22Rv1 (cell line): ENCODE measurements around the gene KLRF1.

Experiments
- H3K27ac ChIP-seq: fragments of 450-650 bp; 2 replicates; pipeline ENCODE4 v1.5.1; 2017
- ZFX ChIP-seq: fragments of 450-650 bp; IDR thresholded peaks from 2 replicates; pipeline ENCODE4 v1.6.1; 2017; ENCODE audit warnings: antibody characterized with exemption, borderline replicate concordance
- TF ChIP-seq, protein P1 (sequence below): fragments of 450-650 bp; IDR thresholded peaks from 2 replicates; pipeline ENCODE4 v1.5.1; 2017; ENCODE audit warnings: mild to moderate bottlenecking

The KLRF1 gene

DNA sequence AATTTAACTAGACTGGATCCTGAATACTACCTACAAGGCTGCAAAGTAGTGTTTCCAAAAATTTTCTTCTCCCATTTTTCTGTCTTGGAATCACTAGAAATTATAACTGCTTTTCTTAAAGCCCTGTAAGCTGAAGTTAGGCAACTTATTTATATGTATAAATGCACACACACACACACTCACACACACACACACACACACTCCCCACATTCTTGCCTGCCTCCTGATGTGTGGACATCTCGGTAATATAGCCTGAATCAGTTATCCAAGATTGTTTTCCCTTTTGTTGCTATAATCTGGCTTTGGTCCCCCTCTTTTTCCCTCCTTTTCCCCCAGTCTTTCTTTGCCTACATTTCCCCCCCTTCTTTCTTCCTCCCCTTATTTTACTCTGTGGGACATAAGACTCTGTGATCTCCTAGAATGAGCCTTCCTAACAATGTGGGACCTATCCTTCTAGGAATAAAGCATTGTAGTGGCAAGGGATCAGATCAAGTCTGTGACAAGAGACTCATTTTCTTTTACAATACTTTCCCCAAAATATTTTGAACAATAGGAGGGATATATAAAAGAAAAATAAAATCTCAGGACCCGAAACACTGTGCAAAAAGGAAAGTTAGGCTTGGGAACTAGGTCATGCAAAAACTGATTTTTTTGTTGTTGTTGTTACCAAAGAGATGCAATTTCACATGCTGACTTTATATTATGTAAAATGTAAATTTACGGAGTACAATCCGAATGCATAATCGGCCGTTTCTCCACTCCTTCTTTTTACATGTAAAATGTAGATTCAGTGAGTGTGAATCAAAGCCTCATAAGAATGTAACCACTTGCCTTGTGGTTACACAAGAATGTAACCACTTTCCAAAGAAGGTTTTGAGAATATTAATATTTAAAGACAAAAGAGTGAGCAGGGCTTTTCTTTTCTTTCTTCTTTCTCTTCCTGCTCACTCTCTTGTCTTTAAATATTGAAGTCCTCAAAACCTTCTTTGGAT, 40.3 kb upstream of the KLRF1 start:
- H3K27ac ChIP-seq, result no peak overlapping the region
- TF ChIP-seq ZFX, result no peak
- TF ChIP-seq, protein P1, sequence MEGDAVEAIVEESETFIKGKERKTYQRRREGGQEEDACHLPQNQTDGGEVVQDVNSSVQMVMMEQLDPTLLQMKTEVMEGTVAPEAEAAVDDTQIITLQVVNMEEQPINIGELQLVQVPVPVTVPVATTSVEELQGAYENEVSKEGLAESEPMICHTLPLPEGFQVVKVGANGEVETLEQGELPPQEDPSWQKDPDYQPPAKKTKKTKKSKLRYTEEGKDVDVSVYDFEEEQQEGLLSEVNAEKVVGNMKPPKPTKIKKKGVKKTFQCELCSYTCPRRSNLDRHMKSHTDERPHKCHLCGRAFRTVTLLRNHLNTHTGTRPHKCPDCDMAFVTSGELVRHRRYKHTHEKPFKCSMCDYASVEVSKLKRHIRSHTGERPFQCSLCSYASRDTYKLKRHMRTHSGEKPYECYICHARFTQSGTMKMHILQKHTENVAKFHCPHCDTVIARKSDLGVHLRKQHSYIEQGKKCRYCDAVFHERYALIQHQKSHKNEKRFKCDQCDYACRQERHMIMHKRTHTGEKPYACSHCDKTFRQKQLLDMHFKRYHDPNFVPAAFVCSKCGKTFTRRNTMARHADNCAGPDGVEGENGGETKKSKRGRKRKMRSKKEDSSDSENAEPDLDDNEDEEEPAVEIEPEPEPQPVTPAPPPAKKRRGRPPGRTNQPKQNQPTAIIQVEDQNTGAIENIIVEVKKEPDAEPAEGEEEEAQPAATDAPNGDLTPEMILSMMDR, result no peak

DNA sequence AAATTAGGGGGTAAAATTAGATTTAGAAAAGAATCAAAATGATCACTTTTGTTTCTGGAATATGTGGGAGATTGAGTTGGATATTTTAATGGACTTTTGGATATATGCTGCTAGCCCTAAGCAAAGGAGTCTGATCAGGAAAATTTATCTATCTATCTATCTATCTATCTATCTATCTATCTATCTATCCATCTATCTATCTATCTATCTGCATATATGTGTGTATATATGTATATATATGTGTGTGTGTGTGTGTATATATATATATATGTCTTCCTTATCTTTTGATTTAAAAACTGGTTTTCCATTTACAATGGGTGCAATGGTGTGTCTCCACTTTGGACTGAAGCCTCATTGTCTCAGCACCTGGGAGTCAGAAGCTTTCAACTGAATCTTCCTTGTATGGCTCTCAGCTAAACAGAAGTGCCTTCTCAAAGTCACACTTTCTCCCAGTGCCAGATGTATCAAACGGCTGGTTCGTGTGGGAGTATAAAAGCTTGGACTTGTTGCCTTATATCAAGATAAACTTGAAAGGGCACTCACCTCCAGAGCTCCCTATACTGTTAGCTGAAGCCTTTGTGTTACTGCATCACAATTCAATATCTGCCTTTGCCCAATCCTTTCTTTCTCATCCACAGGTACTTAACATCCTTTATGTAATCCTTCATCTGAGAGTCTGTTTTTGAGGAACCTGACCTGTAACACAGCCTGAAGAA, 34.9 kb upstream of the KLRF1 start:
- TF ChIP-seq ZFX, result no peak
- TF ChIP-seq, protein P1, result no peak
- no peak overlapping the region for H3K27ac ChIP-seq

DNA sequence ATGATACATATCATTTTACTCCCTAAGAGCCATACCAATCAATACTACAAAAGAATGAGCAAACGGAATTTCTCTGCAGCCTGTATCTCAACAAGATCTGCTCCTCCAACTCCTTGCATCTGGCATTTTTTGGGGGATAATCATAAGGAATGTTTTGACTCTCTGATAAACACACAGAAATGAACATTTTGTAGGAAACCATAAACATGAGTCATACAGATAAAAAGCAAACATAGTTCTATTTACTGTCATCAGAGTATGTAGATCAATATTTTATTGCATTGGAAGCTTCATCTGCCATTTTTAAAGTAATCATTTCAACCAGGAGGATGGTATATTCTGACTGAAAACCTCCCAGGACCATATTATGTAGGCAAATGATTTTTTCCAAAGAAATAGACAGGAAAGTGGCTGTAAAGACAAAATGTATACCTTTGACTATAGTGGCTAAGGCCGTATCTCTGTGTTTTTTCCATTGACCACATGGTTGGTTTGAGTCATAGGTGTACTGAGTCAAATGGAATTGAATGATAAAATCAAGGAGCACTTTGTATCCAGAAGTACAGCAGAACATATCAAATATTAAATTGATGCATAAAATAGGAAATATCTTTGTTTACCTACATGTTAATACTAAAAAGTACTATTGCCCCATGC, 34.2 kb upstream of the KLRF1 start:
- H3K27ac ChIP-seq, result no peak overlapping the region
- TF ChIP-seq ZFX, result no peak
- TF ChIP-seq, protein P1, result no peak

DNA sequence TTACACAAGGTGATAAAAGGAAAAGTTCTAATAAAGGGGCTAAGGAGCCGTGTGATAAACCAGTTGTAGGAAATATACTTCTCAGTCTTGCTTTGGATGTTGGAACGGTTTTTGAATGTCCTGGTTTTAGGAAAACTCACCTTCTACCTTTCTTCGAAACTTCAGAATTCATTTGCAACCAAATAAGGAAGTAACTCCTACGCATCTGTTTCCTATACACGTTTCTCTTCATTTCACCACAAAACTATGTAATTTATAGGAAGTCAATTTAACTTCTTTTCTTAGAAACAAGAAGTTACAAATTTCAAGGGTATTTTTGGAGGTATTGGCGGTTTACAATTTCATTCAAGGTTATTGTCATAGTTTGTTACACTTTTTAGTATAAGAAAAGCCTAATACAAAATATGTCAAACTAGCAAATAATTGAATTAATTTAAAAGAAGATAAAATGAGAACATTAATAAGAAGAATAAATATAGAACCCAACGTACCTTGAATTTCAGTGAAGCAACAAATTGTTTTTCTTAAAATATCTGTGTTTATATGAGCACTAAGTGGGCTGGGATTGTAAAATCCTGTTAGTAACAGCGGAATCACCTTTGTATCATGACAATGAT, 33.4 kb upstream of the KLRF1 start:
- TF ChIP-seq ZFX, result no peak
- TF ChIP-seq, protein P1, result no peak
- H3K27ac ChIP-seq, result no peak overlapping the region

DNA sequence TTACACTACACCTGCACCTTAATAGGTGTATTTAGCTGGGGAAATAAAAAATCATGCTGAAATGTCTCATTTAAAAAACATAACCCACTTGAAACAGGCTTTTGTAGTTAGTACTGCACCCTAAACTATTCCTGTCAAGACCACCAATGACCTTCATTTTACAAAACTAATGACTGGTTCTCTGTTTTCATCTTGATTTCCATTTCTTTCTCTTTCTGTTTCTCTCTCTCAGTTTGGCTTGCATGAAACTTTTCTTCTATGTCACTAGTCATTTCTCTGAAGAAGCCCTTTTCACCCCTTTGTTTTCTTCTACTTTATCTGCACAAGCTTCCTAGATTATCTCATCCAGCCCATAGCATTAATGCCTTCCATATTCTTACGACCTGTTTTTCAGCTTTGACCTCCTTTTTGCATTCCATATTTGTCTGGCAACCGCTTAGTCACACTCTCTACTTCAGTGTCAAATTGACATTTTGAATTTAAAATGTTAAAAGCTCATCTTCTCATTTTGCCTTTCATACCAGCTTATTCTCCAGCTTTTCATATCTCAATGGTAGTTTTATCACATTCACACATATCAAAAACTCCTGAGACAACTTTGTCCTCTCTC, 32.7 kb upstream of the KLRF1 start:
- H3K27ac ChIP-seq, result no peak overlapping the region
- no peak for TF ChIP-seq ZFX
- TF ChIP-seq, protein P1, result no peak

DNA sequence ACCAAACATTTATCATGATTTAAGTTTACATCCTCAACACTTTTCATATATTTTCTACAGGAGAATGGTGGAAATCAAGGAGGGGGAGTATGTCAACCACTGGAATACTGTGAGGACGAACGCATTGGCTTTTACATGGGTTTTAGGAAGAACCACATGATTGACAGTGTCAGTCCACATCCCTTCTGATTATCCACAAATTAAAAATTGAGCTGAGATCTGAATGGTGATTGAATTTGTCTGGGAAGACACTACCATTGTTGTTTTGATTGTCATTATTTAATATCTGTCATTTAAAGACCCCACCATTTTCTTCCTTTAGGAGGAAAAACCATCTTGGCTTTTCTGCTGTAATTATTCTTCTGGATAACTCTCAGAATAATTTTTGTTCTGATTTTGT, 31.3 kb upstream of the KLRF1 start:
- TF ChIP-seq ZFX, result no peak
- TF ChIP-seq, protein P1, result no peak
- H3K27ac ChIP-seq, result no peak overlapping the region
